IMR-90 (cell line): ENCODE measurements around the gene TBPL1. TPM values are rescaled to one million over a fixed set of nuclear protein-coding genes. Genes with fewer than 3 reads are reported as not detected.

Source experiments
- ATAC-seq: fragments of 200-7000 bp; cut with Tn5 transposase; 2 replicates; pipeline ENCODE4 v1.9.1; 2020; ENCODE audit warnings: low read depth, mild to moderate bottlenecking, moderate library complexity
- BruUV-seq: library from RNA; stranded (reverse); fragments of 400-500 nt; replicated peaks from 2 replicates; lab custom pipeline; 2021; lab: Mats Ljungman, UMichigan
- CTCF ChIA-PET: fragments of 300-600 bp; formaldehyde crosslinking; extraction: SDS; loops from one replicate; lab custom pipeline; 2021; ENCODE audit warnings: antibody characterized with exemption; lab: Yijun Ruan, JAX
- POLR2A ChIA-PET: fragments of 300-600 bp; sonication (Branson Sonifier 250); formaldehyde crosslinking; loops from one replicate; lab custom pipeline; 2022; ENCODE audit warnings: antibody characterized with exemption; ENCODE audit not compliant: unreplicated experiment; lab: Charles Lee
- DNase-seq: peaks from one replicate; pipeline ENCODE4 v3.0.0; 2013
- H2AFZ ChIP-seq: replicated peaks from 2 replicates; pipeline ENCODE3; 2013; ENCODE audit warnings: low read length, mild to moderate bottlenecking; ENCODE audit not compliant: poor library complexity
- H2AK5ac ChIP-seq: 2 replicates; pipeline ENCODE4 v1.6.1; 2013; ENCODE audit warnings: low read depth, low read length, inconsistent platforms
- H2AK9ac ChIP-seq: replicated peaks from 2 replicates; pipeline ENCODE3; 2013; ENCODE audit warnings: mild to moderate bottlenecking, low read depth, low read length, moderate library complexity; ENCODE audit not compliant: poor library complexity
- H2BK120ac ChIP-seq: 2 replicates; pipeline ENCODE4 v1.6.1; 2013; ENCODE audit warnings: low read depth, low read length, inconsistent platforms
- H2BK15ac ChIP-seq: 3 replicates; pipeline ENCODE4 v1.6.1; 2013; ENCODE audit warnings: low read depth, low read length, inconsistent platforms
- H2BK20ac ChIP-seq: 2 replicates; pipeline ENCODE4 v1.6.1; 2013; ENCODE audit warnings: low read depth, mild to moderate bottlenecking, inconsistent platforms, low read length, moderate library complexity
- H2BK5ac ChIP-seq: 2 replicates; pipeline ENCODE4 v1.6.1; 2013; ENCODE audit warnings: mild to moderate bottlenecking, low read depth, low read length, inconsistent platforms; ENCODE audit not compliant: poor library complexity, severe bottlenecking
- H3K14ac ChIP-seq: replicated peaks from 2 replicates; pipeline ENCODE4 v1.6.1; 2013; ENCODE audit warnings: low read depth, low read length, inconsistent platforms
- H3K18ac ChIP-seq: 2 replicates; pipeline ENCODE4 v1.6.1; 2013; ENCODE audit warnings: low read depth, low read length, control low read depth
- H3K23ac ChIP-seq: 2 replicates; pipeline ENCODE4 v1.6.1; 2013; ENCODE audit warnings: low read depth, low read length, inconsistent platforms
- H3K27ac ChIP-seq: 2 replicates; pipeline ENCODE4 v1.5.1; 2013; ENCODE audit warnings: mild to moderate bottlenecking, control low read depth, low read length; ENCODE audit not compliant: insufficient read depth
- H3K27me3 ChIP-seq: 2 replicates; pipeline ENCODE4 v1.6.1; 2013; ENCODE audit warnings: low read length; ENCODE audit not compliant: control insufficient read depth, insufficient read depth
- H3K36me3 ChIP-seq: 2 replicates; pipeline ENCODE4 v1.6.1; 2013; ENCODE audit warnings: low read length, mixed read lengths; ENCODE audit not compliant: control insufficient read depth, insufficient read depth
- H3K4ac ChIP-seq: 2 replicates; pipeline ENCODE4 v1.6.1; 2013; ENCODE audit warnings: low read depth, low read length, inconsistent platforms
- H3K4me1 ChIP-seq: 2 replicates; pipeline ENCODE4 v1.6.1; 2013; ENCODE audit warnings: low read length, mixed read lengths; ENCODE audit not compliant: control insufficient read depth, insufficient read depth
- H3K4me2 ChIP-seq: 2 replicates; pipeline ENCODE4 v1.6.1; 2013; ENCODE audit warnings: low read depth, mild to moderate bottlenecking, control low read depth, low read length, moderate library complexity
- H3K4me3 ChIP-seq: 2 replicates; pipeline ENCODE4 v1.5.1; 2013; ENCODE audit warnings: low read depth, mild to moderate bottlenecking, control low read depth, low read length, moderate library complexity; ENCODE audit not compliant: insufficient read depth
- H3K56ac ChIP-seq: 2 replicates; pipeline ENCODE4 v1.6.1; 2013; ENCODE audit warnings: low read length, inconsistent platforms; ENCODE audit not compliant: insufficient read depth; ENCODE audit errors: extremely low read depth
- H3K79me1 ChIP-seq, 2 experiments: 2 replicates each; pipeline ENCODE4 v1.6.1; 2013; ENCODE audit warnings: low read length in 2 of 2, inconsistent platforms in 1 of 2, low read depth in 1 of 2
- H3K9ac ChIP-seq: 2 replicates; pipeline ENCODE4 v1.6.1; 2013; ENCODE audit warnings: low read depth, low read length, control low read depth
- H3K9me1 ChIP-seq: 2 replicates; pipeline ENCODE4 v1.6.1; 2013; ENCODE audit warnings: low read length, inconsistent platforms; ENCODE audit not compliant: insufficient read depth
- H3K9me3 ChIP-seq: 2 replicates; pipeline ENCODE4 v1.6.1; 2013; ENCODE audit warnings: low read length; ENCODE audit not compliant: control insufficient read depth, insufficient read depth
- H4K20me1 ChIP-seq: 2 replicates; pipeline ENCODE4 v1.6.1; 2013; ENCODE audit warnings: low read length, inconsistent platforms; ENCODE audit not compliant: insufficient read depth
- H4K5ac ChIP-seq: 2 replicates; pipeline ENCODE4 v1.6.1; 2013; ENCODE audit warnings: mild to moderate bottlenecking, low read depth, low read length, control low read depth
- H4K8ac ChIP-seq, 2 experiments: 2 replicates each; pipeline ENCODE4 v1.6.1; 2013; ENCODE audit warnings: low read depth in 2 of 2, low read length in 2 of 2, control low read depth in 1 of 2, inconsistent platforms in 1 of 2
- H4K91ac ChIP-seq: 2 replicates; pipeline ENCODE4 v1.6.1; 2013; ENCODE audit warnings: low read depth, low read length, inconsistent platforms; ENCODE audit not compliant: insufficient read depth
- BHLHE40 ChIP-seq: fragments of 150-350 bp; IDR thresholded peaks from 2 replicates; pipeline ENCODE4 v1.6.1; 2016; ENCODE audit warnings: mild to moderate bottlenecking, low read depth, low read length
- CHD1 ChIP-seq: IDR thresholded peaks from 2 replicates; pipeline ENCODE4 v1.6.1; 2012; ENCODE audit warnings: low read depth, low read length, improper control_type of control experiment
- CTCF ChIP-seq: conservative IDR thresholded peaks from 2 replicates; pipeline ENCODE4 v1.5.1; 2012; ENCODE audit warnings: mild to moderate bottlenecking, low read depth, low read length, improper control_type of control experiment
- ELK1 ChIP-seq: fragments of 150-350 bp; IDR thresholded peaks from 2 replicates; pipeline ENCODE4 v1.6.1; 2016; ENCODE audit warnings: low read depth, mild to moderate bottlenecking, low read length, moderate library complexity, borderline replicate concordance
- FOS ChIP-seq: fragments of 150-350 bp; IDR thresholded peaks from 2 replicates; pipeline ENCODE4 v1.6.1; 2016; ENCODE audit warnings: low read depth, low read length
- MAFK ChIP-seq: IDR thresholded peaks from 2 replicates; pipeline ENCODE4 v1.6.1; 2012; ENCODE audit warnings: low read depth, low read length, improper control_type of control experiment
- MAZ ChIP-seq: IDR thresholded peaks from 2 replicates; pipeline ENCODE4 v1.6.1; 2012; ENCODE audit warnings: low read depth, mild to moderate bottlenecking, low read length, improper control_type of control experiment, moderate library complexity, borderline replicate concordance
- MXI1 ChIP-seq: IDR thresholded peaks from 2 replicates; pipeline ENCODE4 v1.6.1; 2012; ENCODE audit warnings: low read depth, mild to moderate bottlenecking, low read length, moderate library complexity, borderline replicate concordance
- NFE2L2 ChIP-seq: fragments of 150-350 bp; IDR thresholded peaks from 2 replicates; pipeline ENCODE4 v1.6.1; 2016; ENCODE audit warnings: low read depth, mild to moderate bottlenecking, low read length
- POLR2A ChIP-seq: IDR thresholded peaks from 2 replicates; pipeline ENCODE4 v1.6.1; 2012; ENCODE audit warnings: mild to moderate bottlenecking, low read depth, low read length
- RFX5 ChIP-seq: IDR thresholded peaks from 2 replicates; pipeline ENCODE4 v1.8.0; 2012; ENCODE audit warnings: low read depth, mild to moderate bottlenecking, low read length, moderate library complexity
- SMC3 ChIP-seq: fragments of 150-350 bp; IDR thresholded peaks from 2 replicates; pipeline ENCODE4 v1.6.1; 2016; ENCODE audit warnings: low read depth, mild to moderate bottlenecking, antibody characterized with exemption, low read length, moderate library complexity
- USF2 ChIP-seq: fragments of 150-350 bp; IDR thresholded peaks from 2 replicates; pipeline ENCODE4 v1.6.1; 2017; ENCODE audit warnings: mild to moderate bottlenecking, antibody characterized with exemption, low read length, low read depth
- WGBS, 2 experiments: methylation state at CpG; one replicate each; pipeline versions ENCODE4 v1.1.5 to v1.1.7; 2013; ENCODE audit warnings: missing lambda C conversion rate in 2 of 2; ENCODE audit not compliant: insufficient read length in 1 of 2; ENCODE audit errors: extremely low coverage in 2 of 2; 5-methylcytosine and 5-hydroxymethylcytosine counted together
- dilution Hi-C: fragments of 300-500 bp; cut with HindIII; formaldehyde crosslinking; loops from one replicate; pipeline ENCODE4 v1.14.3; 2018; ENCODE audit warnings: low sequenced_read_pairs; ENCODE audit not compliant: unreplicated experiment
- in situ Hi-C: fragments of 300-500 bp; cut with MboI; formaldehyde crosslinking; loops from 3 replicates; pipeline ENCODE4 v1.14.3; 2019; ENCODE audit warnings: low sequenced_read_pairs, inconsistent platforms, mixed read lengths
- intact Hi-C: fragments of 100-400 bp; cut with micrococcal nuclease; formaldehyde crosslinking; loops from 2 replicates; pipeline ENCODE4 v1.10.0; 2022
- polyA plus RNA-seq, 3 experiments: library from polyadenylated mRNA; depleted of rRNA; stranded (reverse); fragments of >200 nt; gene quantifications; 2 replicates each; pipeline ENCODE4 v1.2.3, GENCODE V29; 2012; ENCODE audit warnings: low replicate concordance in 1 of 3
- total RNA-seq: library from RNA; depleted of rRNA; stranded (reverse); fragments of >200 nt; gene quantifications from 2 replicates; pipeline ENCODE4 v1.2.3, GENCODE V29; 2012

The TBPL1 gene
- total and polyA plus RNA-seq, 2 of the 4 experiments (the other 2 are of a cell fraction) = 25.6 to 32.5 TPM

- POLR2A ChIA-PET = no interaction called here
- no peak for DNase-seq
- Histone ChIP-seq H3K4ac (peak overlapping the region; percentile 46), H2BK120ac (no peak overlapping the region), H3K9me3 (no peaks in the 10 kb centered on the region), H2AK9ac (no peak overlapping the region), H3K79me1 (peaks cover 31 to 54% of the 10 kb centered on the region in 2 experiments), H3K36me3 (no peaks in the 10 kb centered on the region), H2AK5ac (peak overlapping the region; percentile 3; the same call in 1 of the 2 replicates), H2BK20ac (0 out of 2 replicates have a peak overlapping the region, but pooled peaks have one; percentile 12), H3K9ac (no peak overlapping the region), H3K4me3 (no peak overlapping the region), H3K18ac (no peak overlapping the region), H3K4me1 (peaks cover 7% of the 10 kb centered on the region), H3K14ac (no peak overlapping the region), H3K27me3 (no peaks in the 10 kb centered on the region), H2BK5ac (no peak overlapping the region), H4K91ac (peak overlapping the region; percentile 26), H3K9me1 (no peaks in the 10 kb centered on the region; the same call in 1 of the 2 replicates), H3K4me2 (no peak overlapping the region; the same call in 1 of the 2 replicates), H2BK15ac (no peak overlapping the region), H4K5ac (peak overlapping the region; percentile 36; the same call in 1 of the 2 replicates), H2AFZ (no peak overlapping the region), H4K20me1 (peaks cover 17% of the 10 kb centered on the region; the same call in 1 of the 2 replicates), H4K8ac (no peak overlapping the region), H3K23ac (peak overlapping the region; percentile 28; the same call in 1 of the 2 replicates), H3K56ac (no peak overlapping the region), H3K27ac (no peak overlapping the region)
- no peak for ATAC-seq
- CTCF ChIA-PET = interaction anchor here (0.6 to 2.8 kb wide), 2 partner anchors 79 to 97 kb away, joined by 3 to 8 read pairs; no protein-coding TSS in a partner anchor
- TF ChIP-seq USF2 = no peak
- TF ChIP-seq FOS = no peak
- TF ChIP-seq ELK1 = no peak
- TF ChIP-seq MAZ = no peak
- TF ChIP-seq CTCF = no peak
- TF ChIP-seq NFE2L2 = no peak
- no peak for TF ChIP-seq CHD1
- no peak for TF ChIP-seq MAFK
- TF ChIP-seq POLR2A = no peak
- no peak for TF ChIP-seq RFX5
- no peak for TF ChIP-seq MXI1
- no peak for TF ChIP-seq BHLHE40
- TF ChIP-seq SMC3 = no peak
- in situ Hi-C loops (no loop called here), intact Hi-C loops (no loop called here), dilution Hi-C loops (no loop called here)
- no TSS peak for BruUV-seq
- WGBS, 2 experiments = no CpG with 5 or more reads among the region's 5 CpGs
Observed at GRCh38 chr6:133966654-133967329, 13.8 kb downstream of the TBPL1 start.
